GM21737 (cell line): ENCODE measurements around the gene TFCP2L1.
"Not testable (repeated sequence)": the region's sequence is repeated elsewhere in the genome, so short reads cannot be mapped to it uniquely, and the experiment has no call there.

ENCODE experiments used
- ATAC-seq: cut with Tn5 transposase; IDR thresholded peaks from one replicate; pipeline ENCODE4 v1.9.1; 2021; ENCODE audit warnings: mild to moderate bottlenecking, moderate library complexity; ENCODE audit not compliant: unreplicated experiment

The TFCP2L1 gene

DNA sequence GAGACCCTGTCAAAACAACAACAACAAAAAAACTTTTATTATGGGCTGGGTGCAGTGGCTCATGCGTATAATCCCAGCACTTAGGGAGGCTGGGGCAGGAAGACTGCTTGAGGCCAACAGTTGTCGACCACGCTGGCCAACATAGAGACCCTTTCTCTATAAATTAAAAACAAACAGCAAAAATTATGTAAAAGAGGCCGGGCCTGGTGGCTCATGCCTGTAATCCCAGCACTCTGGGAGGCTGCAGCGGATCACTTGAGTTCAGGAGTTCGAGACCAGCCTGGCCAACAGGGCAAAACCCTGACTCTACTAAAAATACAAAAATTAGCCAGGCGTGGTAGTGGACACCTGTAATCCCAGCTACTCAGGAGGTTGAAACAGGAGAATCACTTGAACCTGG is 15.6 kb downstream of the TFCP2L1 start:
- ATAC-seq: not testable (repeated sequence)

DNA sequence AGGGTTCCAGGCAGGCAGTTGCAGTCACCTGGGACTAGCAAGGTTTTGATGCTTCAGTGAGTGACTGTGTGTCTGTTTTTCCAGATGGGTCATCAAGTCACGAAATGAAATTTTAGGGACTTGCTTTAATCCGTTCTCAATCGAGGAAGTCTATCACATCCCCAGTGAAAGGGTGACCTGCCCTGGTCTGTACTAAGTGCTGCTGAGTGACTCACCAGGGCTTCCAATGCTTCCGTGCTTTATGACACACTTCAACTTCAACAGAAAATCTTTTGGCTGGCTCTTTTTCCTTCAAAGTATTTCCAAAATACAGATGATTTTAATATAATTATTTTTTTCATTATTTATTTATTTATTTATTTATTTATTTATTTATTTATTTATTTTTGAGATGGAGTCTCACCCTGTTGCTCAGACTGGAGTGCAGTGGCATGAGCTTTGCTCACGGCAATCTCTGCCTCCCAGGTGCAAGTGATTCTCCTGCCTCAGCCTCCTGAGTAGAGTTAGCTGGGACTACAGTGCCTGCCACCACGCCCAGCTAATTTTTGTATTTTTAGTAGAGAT is 18.4 kb downstream of the TFCP2L1 start:
- ATAC-seq: no peak

DNA sequence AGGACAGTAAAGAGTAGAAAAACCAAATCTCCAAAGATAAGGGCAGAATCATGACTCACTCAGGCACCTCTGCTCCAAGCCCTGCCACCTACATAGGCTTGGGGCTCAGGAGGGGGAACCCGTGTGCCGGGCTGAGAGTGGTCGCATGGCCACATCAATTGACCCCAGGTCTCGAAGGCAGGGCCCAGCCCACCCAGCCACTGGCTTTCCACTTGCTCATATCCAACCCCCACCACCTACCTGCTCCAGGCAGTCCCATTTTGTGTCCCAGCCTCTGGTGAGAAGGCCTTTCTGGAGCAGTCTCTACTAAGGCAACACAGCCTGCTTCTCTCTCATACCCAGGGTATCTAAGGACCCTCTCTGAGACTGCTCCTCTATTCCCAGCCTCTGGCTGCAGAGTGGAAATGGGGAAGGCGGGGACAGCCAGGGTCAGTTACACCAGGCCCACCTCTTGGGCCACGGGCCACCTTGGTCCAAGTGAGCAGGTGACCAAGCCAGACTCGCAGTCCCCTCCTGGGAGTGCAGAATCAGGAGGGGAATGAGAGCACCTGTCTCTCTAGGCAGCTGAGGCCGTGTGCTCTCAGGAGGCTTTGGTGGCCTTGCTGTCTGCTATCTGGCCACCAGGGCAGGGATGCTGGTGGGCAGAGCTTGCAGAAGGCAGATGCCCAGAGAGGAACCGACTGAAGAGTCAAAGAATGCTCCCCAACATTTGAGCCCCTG is 20.8 kb downstream of the TFCP2L1 start:
- ATAC-seq: no peak

DNA sequence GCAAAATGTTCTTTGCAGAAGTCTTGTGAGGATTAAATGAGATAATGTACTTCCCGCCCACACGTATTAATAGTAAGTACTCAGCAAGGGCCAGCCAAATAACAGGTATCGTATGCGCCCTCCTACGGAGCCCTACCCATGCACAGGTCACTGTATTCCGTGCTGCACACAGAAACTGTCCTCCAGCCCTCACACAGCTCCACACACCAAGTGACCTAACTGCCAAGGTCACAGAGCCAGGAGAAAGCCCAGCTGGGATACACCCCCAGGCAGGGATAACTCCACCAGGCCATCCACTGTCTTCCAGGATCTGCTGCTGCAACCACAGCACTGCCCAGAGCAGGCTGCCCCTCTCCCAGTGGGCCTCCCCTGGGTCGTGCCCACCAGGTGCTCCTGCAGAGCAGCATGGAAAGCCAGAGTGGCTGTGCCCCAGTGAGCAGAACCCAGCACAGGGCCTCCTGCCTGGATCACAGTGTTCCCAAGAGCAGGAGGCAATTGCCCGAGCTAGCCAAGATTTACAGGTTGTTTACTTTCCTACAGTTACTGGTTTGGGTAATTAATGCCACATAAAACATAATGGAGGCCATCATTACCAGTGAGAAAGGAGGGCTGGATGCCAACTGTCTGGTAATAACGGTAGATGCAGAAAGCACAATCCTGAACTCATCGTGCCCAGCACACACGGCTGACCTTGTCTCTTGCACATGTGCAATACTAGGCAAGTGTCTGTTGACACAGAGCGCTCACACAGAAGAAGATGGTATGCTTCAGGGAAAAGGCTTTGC is 24.4 kb downstream of the TFCP2L1 start:
- ATAC-seq: no peak

DNA sequence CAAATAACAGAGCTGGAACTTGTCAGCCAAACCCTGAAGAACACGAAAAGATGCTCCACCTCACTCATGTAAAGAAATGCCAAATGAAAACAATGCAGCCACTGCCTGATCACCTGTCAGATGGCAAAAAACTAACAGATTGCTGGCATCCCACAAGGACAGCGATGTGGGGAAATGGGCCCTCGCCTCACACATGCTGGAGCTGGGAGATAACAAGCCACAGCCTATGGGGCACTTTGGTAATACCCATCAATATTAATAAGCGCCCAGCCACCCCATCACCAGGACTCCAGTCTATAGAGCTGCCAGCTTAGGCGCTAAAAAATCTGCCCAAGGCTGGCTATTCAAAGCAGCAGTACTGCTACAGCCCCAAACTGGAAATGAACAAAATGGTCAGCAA is 27.0 kb downstream of the TFCP2L1 start:
- no peak for ATAC-seq

DNA sequence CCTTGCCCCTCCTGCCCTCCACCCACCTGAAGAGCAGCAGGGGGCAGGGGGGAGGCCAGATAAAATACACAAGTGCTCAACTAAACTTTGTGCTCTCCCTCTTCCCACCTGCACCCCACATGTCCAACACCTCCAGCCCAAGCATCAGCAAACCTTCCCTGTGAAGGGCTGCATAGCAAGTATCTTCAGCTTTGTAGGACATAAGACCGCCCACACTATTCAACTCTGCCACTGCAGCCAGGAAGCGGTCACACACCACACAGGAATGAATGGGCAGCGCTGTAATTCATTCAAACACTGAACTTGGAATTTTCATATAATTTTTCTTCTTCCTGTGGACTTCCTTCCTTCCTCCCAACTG is 27.5 kb downstream of the TFCP2L1 start:
- ATAC-seq: no peak

DNA sequence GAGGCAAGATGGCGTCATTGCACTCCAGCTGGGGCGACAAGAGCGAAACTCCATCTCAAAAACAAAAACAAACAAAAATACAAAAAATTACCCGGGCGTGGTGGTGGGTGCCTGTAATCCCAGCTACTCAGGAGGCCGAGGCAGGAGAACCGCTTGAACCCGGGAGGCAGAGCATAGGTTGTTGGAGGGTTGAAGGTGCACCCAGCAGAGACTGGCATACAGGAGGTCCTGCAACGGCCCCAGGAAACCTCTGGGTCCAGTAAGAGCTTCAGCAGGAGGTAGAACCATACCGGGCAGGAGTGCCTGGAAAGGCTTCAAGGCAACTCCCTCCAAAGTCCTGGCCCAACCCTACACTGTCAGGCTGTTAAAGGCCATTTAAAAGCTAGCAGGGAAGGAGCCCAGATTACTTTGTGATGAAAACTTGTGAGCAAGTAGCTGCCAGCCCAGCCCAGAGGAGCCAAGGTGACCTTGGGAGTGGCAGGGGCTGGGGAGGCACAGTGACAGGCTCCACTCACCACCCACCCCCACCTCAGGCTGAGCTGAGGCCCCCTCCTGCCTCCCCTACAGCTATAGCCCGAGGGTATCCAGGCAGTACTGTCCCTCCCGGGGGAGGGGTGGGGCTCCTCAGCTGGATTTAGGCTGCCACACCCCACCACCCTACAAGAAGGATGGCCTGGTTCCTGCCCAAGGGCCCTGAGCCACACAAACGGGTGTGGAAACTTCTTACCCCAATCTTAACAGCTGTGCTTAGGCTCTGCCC is 28.1 kb downstream of the TFCP2L1 start:
- ATAC-seq: no peak

DNA sequence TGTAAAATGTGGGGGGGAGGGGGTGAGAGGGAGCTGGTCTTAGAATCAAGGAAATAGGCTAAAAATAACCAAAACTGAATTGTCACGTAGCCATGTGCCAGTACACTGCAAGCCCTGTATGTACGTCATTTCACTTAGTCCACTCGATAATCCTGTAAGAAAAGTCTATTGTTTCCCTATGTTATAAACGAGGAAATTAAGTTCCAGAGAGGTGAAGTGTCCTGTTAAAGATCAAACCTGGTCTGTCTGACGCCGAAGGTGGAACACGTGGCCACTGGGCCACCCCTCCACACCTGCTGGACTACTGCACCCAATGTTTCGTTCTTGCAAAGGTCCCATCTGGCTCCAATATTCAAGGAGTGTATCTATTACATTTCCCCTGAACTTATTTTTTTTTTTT is 29.6 kb downstream of the TFCP2L1 start:
- no peak for ATAC-seq

DNA sequence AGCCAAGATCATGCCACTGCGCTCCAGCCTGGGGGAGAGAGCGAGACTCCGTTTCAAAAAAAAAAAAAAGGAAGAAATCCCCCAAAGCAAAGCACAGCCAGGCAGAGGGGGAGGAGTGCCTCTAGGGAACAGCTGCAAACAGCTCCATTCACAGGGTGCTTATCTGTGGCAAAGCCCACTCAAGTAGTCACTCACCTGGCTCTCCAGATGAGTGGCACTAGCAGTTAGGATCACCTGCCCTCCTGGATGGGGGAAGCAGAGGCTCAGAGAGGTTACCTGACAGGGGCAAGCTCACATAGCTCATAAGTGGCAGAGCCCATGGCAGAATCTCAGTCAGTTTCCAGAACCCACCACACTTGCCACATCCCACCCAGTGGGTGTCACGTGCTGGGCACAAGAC is 30.3 kb downstream of the TFCP2L1 start:
- no peak for ATAC-seq

DNA sequence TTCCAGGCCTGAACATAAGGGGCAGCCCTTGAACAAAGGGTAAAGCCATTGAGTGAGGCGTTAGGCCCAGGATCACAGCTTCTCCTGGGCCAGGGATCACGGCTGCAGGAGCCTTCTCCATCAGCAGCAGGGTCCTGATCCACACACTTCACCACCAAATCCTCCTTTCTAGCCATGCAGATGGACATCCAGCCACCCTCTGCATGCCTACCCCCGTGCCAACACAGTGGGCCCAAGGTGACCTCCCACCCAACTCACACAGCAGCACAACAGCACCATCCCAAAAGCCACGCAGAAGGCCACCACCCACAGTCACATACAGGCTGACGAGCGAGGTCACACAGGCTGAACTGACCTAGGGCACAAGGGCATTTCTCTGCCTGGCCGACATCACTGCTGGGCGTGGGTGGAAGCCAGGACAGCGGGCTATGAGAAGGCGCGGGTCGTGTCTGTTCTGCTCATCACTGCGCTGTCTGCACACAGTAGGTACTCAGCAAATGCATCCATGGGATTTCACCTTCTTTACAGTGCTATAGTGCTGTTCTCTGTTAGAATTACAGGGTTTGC is 31.2 kb downstream of the TFCP2L1 start:
- ATAC-seq: no peak

DNA sequence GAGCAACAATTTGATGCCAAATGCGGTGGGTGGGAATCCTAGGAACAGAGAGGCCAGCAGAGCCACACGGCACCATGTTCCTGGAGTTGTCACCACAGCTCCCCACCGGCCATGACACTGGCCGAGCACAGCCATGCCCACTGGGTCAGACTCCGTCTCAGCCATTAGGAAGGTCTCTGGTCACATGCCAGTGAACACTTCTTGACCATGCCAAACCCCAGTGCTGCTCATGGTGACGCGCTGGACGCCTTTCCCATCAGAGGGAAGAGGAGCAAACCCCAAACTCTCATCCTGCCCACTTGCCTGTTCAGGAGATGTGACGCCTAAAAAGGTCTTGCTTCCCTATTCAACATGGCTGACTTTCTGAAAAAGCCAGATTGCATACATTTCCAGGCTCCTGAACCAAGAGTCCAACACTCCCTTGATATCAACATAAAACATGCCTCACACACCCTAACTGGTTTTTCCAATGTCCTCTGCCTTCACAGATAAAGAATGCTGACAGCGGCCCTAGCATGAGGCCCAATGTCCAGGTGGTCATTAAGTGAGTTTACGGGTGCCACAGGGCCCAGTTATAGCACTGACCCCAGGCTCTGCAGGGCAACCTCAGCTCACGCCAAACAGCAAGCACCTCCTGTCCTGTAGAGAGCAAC is 31.9 kb downstream of the TFCP2L1 start:
- ATAC-seq: no peak

DNA sequence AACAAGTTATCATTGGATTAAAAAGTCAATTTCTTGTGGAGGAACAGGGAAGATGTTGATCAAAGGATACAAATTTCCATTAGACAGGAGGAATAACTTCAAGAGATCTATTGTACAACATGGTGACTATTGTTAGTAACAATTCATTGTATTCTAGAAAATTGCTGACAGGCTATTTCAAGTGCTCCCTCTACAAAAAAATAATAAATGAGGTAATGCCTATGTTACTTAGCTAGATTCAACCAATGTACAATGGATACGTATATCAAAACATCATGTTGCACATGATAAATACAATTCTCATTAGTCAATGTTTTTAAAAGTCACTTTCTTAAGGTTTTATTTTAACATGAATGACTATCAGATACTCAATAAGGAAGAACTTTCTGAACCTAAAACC is 33.5 kb downstream of the TFCP2L1 start:
- no peak for ATAC-seq

DNA sequence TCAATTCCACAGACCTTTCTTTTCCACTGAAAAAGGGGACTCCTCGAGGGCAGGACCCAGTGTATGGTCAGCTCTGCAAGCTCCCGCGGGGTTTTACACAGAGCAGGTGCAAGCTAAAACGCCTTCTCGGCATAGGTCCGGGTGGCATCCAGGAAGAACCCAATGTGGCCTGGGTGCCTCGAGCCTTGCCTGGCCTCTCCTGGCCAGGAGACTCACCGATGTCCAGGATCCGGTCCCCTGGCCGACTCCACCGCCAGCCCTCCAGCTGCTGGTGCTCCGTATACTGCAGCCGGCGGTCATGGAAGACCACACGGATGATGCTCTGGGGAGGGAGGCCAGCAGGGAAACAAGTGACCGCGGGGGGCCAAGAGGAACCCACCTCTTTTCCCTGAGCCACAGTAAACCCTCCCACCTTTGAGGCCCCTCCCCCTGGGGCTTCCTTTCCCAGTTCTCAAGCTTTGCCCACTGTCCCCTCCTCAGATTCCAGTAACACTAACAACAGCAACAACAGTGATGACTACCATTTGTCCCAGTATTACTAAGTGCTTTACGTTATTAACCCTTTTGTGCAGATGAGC is 36.1 kb downstream of the TFCP2L1 start:
- no peak for ATAC-seq

DNA sequence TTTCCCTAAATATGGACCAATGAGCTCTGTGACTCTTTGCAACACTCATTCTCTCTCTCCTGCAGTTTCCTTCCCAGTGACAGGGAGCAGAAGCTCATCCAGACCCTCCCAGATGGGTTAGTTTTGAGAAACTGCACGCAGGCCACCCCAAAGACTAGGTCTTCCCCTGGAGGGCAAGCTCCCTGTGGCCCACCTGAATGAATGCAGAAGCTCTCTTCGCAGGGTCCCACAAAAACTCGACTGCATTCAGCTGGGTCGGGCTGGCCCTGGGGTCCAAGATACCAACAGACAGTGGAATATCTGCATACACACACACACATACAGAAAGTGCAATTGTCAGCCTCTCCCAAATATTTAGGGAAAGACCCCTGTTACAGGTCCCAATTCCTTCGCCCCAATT is 37.0 kb downstream of the TFCP2L1 start:
- no peak for ATAC-seq

DNA sequence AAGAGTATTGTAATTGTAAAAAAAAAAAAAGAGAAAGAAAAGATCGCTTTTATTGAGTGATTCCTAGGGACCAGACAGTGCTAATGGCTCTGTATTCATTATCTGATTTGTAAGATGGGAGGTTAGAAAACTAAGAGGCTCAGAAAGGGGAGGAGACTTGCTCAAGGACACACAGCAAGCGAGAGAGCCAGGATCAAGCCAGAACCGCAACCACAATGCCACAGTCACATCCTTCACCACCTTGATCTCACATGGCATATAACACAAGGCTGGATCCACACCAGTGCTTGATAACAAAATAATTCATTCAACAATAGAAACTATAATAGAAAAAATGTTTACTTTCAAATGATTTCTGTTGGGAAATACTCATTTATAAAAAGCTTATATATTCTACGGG is 37.5 kb downstream of the TFCP2L1 start:
- no peak for ATAC-seq

DNA sequence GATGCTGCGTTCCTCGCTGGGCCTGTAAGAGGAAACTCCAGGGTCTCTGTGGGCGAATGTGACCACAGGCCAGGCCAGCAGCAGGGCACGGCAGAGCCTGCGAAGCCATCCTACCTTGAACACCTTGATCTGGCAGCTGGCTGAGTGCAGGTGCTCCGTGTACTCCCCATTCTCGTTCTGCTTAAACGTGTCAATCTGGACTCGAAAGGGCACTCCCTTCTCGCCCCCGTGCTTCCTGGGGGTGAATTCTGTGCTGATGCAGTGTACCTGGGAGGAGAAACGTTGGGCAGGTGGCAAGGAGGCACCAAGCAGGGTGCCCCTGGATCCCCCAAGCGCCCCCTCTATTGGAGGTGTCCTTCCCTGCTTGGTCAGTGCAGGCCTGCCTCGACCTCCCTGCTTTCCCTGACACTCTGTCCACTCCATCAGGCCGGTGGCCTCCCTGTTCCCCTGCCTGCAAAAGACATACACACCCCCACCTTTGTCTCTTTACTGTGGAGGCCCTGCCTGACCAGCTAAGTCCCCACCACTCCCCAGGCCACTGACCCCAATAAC is 38.2 kb downstream of the TFCP2L1 start:
- ATAC-seq: no peak

DNA sequence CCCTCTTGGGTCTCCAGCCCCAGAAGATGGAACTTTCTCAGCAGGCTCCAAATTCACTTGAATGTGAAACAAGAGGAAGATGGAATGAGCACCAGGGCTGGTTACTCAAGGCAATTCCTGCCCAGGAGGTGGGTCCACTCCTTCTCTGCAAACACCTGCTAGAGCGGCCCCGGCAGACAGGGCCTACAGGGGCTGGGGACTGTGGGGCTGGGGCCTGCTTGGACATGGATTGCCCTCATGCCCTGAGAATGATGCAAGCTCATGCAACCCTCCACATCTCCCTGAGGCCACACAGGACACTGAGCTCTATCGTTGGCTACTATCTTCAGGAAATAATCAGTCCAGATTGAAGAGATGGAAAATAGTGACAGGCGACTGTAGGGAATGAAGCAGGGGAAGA is 39.1 kb downstream of the TFCP2L1 start:
- ATAC-seq: no peak

DNA sequence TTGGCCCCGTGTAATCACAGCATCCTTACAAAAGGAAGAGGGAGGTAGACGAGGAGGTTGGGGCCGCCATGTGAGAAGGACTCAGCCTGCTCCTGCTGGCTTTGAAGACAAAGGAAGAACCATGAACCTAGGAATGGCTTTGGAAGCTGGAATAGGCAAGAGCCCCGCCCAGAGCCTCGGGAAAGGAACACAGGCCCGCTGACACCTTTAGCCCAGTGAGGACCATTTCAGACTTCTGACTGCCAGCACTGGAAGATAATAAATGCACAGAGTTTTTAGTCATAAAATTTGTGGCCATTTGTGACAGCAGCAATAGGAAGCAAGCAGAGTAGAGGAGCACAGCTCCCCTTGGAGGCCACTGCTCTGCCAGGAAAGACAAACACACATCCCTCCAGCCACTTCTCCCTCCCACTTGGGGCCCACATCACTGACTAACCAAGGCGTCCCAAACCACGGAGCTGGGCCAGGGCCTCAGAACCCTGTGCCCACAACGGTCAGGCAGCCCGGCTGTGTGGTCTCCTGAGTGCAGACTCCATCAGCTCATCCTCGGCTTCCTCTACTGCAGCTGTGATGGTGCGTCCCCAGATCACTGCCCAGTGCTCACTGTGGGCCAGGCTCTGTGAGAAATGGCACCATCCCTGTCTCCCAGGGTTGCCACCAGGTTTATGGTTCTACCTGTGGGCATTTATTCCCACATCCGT is 39.7 kb downstream of the TFCP2L1 start:
- ATAC-seq: no peak

DNA sequence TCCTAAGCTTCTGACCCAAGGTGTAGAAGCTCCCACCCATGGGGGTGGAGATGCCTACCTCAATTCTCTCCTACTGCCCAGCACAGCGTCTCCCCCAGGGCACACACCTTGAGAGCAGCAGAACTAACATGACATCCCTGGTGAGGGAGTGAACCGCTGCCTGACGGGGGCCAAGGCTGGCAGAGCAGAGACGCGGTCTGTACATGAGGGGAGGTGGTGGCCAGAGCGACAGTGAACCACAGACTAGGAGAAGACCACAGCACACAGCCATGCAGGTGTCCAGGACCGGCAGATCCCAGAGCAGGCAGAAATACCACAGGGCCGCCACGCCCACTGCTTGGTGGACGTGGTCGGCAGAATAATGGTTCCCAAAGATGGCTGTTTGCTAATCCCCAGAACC is 40.4 kb downstream of the TFCP2L1 start:
- ATAC-seq: no peak
